Kidney (tissue), 14 donors: ENCODE results near the gene SNX25. TPM values are rescaled to one million over a fixed set of nuclear protein-coding genes. Genes with fewer than 3 reads are reported as not detected.
A peak's percentile ranks its signal among the peaks of the same experiment; 100 is the strongest.

ENCODE experiments used
- DNase-seq, 5 donors: peaks; one replicate each; pipeline ENCODE4 v3.0.0-alpha.2; 2013 to 2020
- FAIRE-seq: peaks from 2 replicates; lab custom pipeline; 2012; peaks lifted over from hg19 to GRCh38; lab: Jason Lieb, UNC
- H3K27ac ChIP-seq, 2 donors: one replicate each; pipeline ENCODE4 v1.7.0; 2013; ENCODE audit warnings: low read depth in 2 of 2, low read length in 2 of 2, inconsistent platforms in 1 of 2
- H3K27me3 ChIP-seq: one replicate; pipeline ENCODE4 v1.7.1; 2013; ENCODE audit warnings: low read length, inconsistent platforms; ENCODE audit not compliant: control insufficient read depth, insufficient read depth
- H3K36me3 ChIP-seq, 3 donors: one replicate each; pipeline versions ENCODE4 v1.7.0 to v1.7.1; 2013; ENCODE audit warnings: low read length in 3 of 3, control low read depth in 1 of 3, inconsistent platforms in 1 of 3; ENCODE audit not compliant: insufficient read depth in 3 of 3, control insufficient read depth in 2 of 3
- H3K4me1 ChIP-seq, 3 donors: one replicate each; pipeline versions ENCODE4 v1.7.0 to v1.7.1; 2013; ENCODE audit warnings: low read length in 3 of 3, inconsistent platforms in 1 of 3, low read depth in 1 of 3; ENCODE audit not compliant: control insufficient read depth in 2 of 3, insufficient read depth in 2 of 3
- H3K4me3 ChIP-seq, 3 donors: one replicate each; pipeline versions ENCODE4 v1.7.0 to v1.8.1; 2013; ENCODE audit warnings: low read length in 3 of 3, control low read depth in 1 of 3, inconsistent platforms in 1 of 3
- H3K9ac ChIP-seq, 3 donors: one replicate each; pipeline versions ENCODE4 v1.7.0 to v1.7.1; 2013; ENCODE audit warnings: low read length in 3 of 3, control low read depth in 1 of 3, inconsistent platforms in 1 of 3
- H3K9me3 ChIP-seq, 3 donors: one replicate each; pipeline versions ENCODE4 v1.7.0 to v1.7.1; 2013; ENCODE audit warnings: low read length in 3 of 3, control low read depth in 1 of 3, inconsistent platforms in 1 of 3; ENCODE audit not compliant: control insufficient read depth in 2 of 3, insufficient read depth in 1 of 3
- CTCF ChIP-seq: IDR thresholded peaks from 3 replicates; pipeline ENCODE4 v1.5.1; 2012; ENCODE audit warnings: mild to moderate bottlenecking, moderate library complexity, borderline replicate concordance; ENCODE audit not compliant: insufficient read depth; ENCODE audit errors: extremely low read depth
- intact Hi-C: fragments of 100-400 bp; cut with DNase I; formaldehyde crosslinking; loops from one replicate; pipeline ENCODE4 v1.11.1; 2022
- polyA plus RNA-seq: library from polyadenylated mRNA; stranded (reverse); fragments of 350-450 nt; fragmentation: Illumina TruSeq; extraction: RNeasy Lipid Tissue Mini Kit (QIAGEN cat#74804); gene quantifications from one replicate; pipeline ENCODE4 v1.2.3, GENCODE V29; 2014; ENCODE audit warnings: low read depth, low replicate concordance; ENCODE audit not compliant: insufficient read depth
- total RNA-seq: library from RNA; stranded (reverse); fragmentation: NEBNext Ultra II Directional; extraction: Animal tissue kit (Norgen Biotek cat#: 25700); gene quantifications from one replicate; pipeline ENCODE4 v1.2.1, GENCODE V29; 2021
- donor health status: control.
- donor health status: control.
- donor health status: control.
- donor health status: control.
- donor health status: control.
- donor health status: DM: yes; HTN: yes; CAD: no.
- donor health status: Normal renal cell carcinoma (clear cell type).

Gene SNX25
- total and polyA plus RNA-seq, 2 donors from 2014 or later, result 8.9 to 19.4 TPM

- H3K4me3 ChIP-seq, result no peak overlapping the region
- intact Hi-C loops, result no loop called here
- FAIRE-seq (no peak), DNase-seq (peak in 3 of 5 donors; percentile 15 to 32 (median 23))
- H3K36me3 ChIP-seq, result peaks cover 2 to 21% (median 7%) of the 10 kb centered on the region in 3 donors
- H3K27ac ChIP-seq, result no peak overlapping the region
- H3K4me1 ChIP-seq, result peaks cover 0 to 2% (median 0%) of the 10 kb centered on the region in 3 donors
- no peaks in the 10 kb centered on the region for H3K9me3 ChIP-seq
- no peak overlapping the region for H3K9ac ChIP-seq
- TF ChIP-seq CTCF, result no peak
- no peaks in the 10 kb centered on the region for H3K27me3 ChIP-seq
Observed at GRCh38 chr4:185171373-185172071, 37.9 kb upstream of the SNX25 start.

GRCh38 chr4:185179488-185179887, 29.9 kb upstream of the SNX25 start:
- Histone ChIP-seq H3K27me3 (no peaks in the 10 kb centered on the region), H3K9ac (no peak overlapping the region), H3K27ac (no peak overlapping the region), H3K36me3 (peaks cover 0 to 7% (median 0%) of the 10 kb centered on the region in 3 donors), H3K9me3 (no peaks in the 10 kb centered on the region), H3K4me3 (no peak overlapping the region), H3K4me1 (no peaks in the 10 kb centered on the region)
- FAIRE-seq (no peak), DNase-seq (no peak)
- no peak for TF ChIP-seq CTCF
- intact Hi-C loops, result no loop called here

- no peak overlapping the region for H3K27ac ChIP-seq
- H3K9me3 ChIP-seq, result no peaks in the 10 kb centered on the region
- intact Hi-C loops, result no loop called here
- H3K27me3 ChIP-seq, result no peaks in the 10 kb centered on the region
- no peak overlapping the region for H3K9ac ChIP-seq
- TF ChIP-seq CTCF, result no peak
- DNase-seq (no peak), FAIRE-seq (no peak)
- H3K36me3 ChIP-seq, result no peaks in the 10 kb centered on the region
- no peak overlapping the region for H3K4me3 ChIP-seq
- H3K4me1 ChIP-seq, result no peaks in the 10 kb centered on the region
Observed at GRCh38 chr4:185182239-185182638, 27.2 kb upstream of the SNX25 start.
